Measurements from ENCODE around the gene VAMP1.
A peak's percentile ranks its signal among the peaks of the same experiment; 100 is the strongest.
"Not testable (repeated sequence)": the region's sequence is repeated elsewhere in the genome, so short reads cannot be mapped to it uniquely, and the experiment has no call there.

Gene VAMP1, protein sequence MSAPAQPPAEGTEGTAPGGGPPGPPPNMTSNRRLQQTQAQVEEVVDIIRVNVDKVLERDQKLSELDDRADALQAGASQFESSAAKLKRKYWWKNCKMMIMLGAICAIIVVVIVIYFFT

DNA sequence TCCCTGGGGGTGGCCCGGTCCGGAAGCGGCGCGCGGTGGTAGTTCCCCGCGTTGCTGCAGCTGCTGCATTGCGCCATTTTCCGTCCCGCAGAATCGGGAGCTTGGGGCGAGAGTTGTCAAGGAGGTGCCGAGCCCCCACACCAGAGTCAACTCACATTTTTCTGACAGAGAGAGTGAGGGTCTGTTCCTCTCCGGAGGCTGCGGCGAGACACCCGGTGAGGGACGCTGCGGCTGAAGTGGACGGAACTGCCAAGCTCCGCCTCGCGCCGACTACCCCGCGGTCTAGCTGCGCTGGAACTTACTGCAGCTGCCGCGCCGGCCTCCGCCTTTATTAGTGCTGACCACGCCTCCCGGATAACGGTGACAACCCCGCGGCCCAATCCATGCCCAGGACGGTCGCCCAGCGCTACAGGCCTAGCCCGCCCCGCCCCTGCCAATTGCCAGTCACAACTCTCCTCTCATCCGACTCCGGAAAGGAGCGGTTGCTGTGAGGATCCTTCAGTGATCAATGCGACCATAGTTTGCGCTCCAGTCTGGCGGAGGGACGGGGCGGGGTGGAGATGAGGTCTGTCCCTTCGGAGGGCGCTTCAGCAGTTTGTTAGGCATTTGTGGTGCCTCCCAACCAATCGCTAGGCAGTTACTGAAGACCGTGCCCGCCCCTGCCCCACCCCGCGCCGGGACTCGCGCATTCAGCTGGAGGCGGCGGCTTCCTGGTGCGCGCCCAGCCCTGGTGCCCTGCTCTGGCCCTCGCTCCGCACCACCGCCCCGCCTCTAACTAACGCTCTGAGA, at the start of gene VAMP1:
TSS of gene VAMP1 (minus strand) at position 303 of the 789 bp plus-strand sequence. CDS start at position 157, 146 bp downstream.
- DNase-seq = peak; percentile 98

DNA sequence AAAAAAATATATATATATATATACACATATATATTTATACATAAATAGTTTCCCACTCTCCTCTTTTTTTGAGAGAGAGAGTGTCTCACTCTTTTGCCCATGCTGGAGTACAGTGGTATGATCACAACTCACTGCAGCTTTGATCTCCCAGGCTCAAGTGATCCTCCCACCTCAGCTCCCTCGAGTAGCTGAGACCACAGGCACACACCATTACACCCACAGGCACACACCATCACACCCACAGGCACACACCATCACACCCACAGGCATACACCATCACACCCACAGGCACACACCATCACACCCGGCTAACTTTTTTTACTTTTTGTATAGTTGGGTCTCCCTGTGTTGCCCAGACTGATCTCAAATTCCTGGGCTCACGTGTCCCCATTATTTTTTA, 49.7 kb upstream of the VAMP1 start:
- DNase-seq = no peak

DNA sequence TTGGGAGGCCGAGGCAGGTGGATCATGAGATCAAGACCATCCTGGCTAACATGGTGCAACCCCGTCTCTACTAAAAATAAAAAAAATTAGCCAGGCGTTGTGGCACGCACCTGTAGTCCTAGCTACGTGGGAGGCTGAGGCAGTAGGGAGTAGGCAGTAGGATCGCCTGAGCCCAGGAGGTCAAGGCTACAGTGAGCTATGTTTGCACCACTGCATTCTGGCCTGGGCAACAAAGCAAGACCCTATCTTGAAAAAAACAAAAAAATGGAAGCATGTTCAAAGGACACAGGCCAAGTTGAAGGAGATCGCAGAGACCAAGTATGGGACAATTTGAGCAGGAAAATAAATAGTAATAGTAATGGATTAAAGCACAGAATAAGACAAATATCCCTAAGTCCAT, 37.6 kb upstream of the VAMP1 start:
- no peak for DNase-seq

DNA sequence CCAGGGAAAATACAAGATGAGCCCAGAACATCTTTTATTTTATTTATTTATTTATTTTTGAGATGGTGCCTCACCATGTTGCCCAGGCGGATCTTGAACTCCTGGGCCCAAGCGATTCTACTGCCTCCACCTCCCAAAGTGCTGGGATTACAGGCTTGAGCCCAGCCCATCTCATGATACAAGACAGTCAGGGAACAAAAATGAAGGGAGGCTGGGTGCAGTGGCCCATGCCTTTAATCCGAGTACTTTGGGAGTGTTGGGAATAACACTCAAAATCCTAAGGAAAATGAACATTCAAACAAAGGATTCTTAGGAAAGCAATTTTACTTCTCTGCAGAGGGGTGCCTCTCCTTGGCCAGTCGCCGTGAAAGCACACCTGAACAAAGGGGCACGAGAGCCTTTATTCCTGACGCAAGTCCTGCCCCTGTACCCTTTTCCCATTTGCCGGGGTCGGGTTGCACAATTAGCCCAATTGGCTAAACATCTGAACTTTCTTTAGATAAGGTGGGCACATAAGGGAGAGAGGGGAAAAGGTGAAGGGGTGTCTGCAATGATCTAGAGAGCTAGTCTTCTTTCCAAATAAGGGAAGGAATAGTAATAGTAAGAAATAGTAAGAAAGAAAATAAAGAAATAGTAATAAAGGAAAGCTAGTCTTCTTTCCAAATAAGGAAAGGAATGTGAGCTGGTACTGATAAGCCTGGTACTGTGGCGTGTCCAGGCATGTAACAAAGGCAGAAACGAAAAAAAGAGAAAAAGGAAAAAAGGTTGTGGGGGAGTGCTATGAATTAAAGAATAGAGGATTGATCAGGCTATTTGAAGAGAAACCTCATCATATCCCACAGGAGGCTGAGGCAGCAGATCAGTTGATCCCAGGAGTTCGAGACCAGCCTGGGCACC, 36.9 kb upstream of the VAMP1 start:
- no peak for DNase-seq

DNA sequence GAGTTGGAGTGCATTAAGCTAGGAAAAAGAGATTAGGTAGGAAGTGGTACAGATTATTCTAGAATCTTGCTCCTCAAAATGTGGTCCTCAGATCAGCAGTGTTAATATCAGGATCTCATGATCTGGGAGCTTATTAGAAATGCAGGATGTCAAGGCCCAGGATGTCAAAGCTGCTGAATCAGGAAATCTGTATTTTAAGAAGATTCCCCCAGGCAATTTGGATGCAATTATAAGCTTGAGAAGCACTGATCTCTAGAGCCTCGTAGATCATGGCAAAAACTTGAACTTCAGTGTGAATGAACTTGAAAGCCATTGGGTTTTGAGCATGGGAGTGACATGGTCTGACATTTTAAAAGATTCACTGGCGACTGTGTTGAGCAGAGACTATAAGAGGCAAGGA, 30.0 kb upstream of the VAMP1 start:
- DNase-seq = no peak

DNA sequence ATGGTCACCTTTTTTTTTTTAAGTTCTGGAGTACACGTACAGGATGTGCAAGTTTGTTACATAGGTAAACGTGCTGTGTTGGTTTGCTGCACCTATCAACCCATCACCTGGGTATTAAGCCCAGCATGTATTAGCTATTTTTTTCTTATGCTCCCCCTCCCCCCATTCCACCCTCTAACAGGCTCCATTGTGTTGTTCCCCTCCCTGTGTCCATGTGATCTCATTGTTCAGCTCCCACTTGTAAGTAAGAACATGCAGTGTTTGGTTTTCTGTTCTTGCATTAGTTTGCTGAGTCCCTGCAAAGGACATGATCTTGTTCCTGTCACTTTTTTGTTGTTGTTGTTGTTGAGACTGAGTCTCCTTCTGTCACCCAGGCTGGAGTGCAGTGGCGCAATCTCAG, 26.8 kb upstream of the VAMP1 start:
- not testable (repeated sequence) for DNase-seq

DNA sequence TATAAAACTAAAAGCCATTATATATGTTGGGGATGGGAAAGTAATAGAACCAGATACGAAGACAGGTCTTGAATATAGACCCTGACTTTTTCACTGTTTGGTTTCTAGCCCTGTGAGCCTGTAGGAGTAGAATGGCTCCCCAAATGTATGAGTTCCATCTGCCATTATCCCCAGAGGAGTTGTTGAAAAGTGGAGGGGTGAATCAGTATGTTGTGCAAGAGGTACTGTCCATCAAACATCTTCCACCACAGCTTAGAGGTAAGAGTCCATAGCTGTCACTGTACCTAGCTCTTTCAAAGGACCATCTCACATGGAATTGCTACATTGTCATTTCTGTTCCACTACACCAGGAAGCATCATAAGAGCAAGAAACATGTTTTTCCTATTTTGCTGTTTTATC, 24.5 kb upstream of the VAMP1 start:
- no peak for DNase-seq

DNA sequence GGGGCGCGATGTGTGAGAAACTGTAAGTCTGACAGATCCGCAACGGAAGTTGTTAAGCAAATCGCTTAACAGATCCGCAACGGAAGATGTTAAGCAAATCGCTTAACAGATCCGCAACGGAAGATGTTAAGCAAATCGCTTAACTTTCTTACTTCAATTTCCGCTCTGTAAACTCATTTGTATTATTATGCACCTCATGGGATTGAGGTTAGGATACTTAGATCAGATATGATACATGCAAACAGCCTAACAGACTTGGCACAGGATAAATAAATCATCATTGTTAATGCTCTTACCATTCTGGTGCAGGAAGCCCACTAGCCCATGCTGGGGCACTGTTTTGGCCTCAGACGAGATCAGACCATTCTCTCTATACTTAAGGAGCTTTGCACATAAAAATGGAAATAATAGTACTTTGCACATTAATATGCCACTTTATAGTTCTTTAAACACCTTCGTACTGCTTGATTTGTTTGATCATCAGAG, 23.8 kb upstream of the VAMP1 start:
- DNase-seq = no peak

DNA sequence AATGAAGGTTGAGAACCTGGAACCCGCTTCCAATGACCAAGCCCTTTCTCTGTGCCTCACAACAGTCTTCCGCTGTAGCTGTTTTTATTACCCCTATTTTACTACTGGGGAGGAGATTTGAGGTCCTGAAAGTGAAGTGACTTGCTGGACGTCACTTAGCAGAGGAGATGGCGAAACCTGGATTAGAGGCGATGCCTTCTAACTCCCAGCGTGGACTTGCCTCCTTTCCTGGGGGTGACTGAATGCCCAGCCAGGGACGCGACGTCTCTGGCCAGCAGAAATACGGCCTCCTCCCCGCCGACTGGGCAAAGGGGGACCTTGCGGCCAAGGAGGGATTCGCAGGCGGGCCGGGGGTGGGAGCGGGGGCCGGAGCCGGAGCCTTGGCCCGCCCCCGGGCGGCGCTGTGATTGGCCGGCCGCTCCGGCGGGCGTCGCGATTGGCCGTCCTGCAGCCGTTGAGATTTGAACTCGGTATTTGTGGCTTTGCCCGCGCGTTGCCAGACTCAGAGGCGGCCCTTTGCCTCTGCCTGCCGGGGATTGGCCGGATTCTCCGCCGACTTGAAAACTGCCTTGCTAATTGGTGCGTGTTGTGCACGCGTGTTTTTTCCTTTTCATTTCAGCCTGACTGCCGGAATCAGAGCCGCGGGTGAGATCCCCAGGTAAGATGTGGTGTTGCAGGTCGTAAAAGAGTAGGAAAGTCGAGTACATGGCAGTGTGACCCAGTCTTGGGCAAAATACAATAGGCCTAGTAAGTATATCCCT, 23.2 kb upstream of the VAMP1 start, which contains the start of gene NCAPD2:
TSS of gene NCAPD2 (plus strand) at position 606 of the 761 bp plus-strand sequence. CDS start 997 bp downstream, outside the sequence.
- peak; percentile 95 for DNase-seq

DNA sequence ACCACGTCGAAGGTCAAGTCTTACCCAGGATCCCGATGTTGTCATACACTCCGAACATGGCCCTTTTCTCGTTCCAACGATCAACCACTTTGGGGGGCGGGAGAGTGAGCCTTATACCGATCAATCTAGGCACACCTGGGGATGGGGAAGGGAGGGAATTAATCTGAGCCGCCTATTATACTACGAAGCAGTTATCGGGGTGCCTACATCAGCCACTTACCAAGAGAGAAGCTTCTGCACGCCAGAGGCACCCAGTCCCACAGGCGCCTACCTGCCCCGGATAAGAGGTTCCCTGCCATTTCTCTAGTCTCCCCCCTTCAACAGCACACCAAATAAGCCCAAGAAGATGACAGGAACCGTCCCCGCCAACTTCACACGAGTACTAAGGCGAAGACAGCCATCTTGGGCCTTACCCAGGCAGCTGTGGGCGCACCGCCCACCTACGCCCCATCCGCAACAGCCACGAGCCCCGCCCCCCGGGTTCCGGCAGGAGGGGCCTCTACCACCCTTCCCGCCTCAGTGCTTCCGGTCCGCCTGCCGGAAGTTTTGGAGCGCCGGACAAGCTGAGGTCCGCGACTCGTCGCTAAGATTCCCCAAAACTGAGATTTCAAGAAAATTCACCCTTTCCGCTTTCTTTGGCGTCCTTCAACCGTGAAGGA, 22.5 kb upstream of the VAMP1 start, which contains the start of gene MRPL51:
TSS of gene MRPL51 (minus strand) at position 425 of the 659 bp plus-strand sequence. CDS start at position 299, 126 bp downstream.
- DNase-seq = peak; percentile 97

DNA sequence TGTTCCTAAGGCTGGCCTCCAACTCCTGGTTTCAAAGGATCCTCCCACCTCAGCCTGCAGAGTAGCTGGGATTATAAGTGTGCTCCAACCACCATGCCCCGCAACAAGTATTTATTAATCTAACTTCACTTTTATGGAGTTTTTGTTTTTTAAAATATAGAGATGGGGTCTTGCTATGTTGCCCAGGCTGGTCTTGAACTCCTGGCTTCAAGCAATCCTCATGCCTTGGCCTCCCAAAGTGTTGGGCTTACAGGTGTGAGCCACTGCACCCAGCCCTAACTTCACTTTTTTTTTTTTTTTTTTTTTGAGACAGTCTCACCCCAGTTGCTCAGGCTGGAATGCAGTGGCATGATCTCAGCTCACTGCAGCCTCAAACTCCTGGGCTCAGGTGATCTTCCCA, 20.2 kb upstream of the VAMP1 start:
- not testable (repeated sequence) for DNase-seq

DNA sequence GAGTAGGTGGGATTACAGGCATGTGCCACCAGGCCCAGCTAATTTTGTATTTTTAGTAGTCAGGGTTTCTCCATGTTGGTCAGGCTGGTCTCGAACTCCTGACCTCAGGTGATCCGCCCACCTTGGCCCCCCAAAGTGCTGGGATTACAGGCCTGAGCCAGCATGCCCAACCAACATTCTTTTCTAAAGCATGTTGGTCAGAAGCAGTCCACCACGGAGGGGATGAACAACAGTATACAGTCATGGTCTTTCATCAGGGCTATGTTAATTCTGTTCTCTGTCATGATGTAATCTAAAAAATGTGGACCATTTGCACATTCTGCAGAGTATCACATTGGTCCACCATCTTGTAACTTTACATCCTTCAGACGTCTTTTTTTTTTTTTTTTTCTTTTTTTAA, 19.0 kb upstream of the VAMP1 start:
- DNase-seq = no peak

DNA sequence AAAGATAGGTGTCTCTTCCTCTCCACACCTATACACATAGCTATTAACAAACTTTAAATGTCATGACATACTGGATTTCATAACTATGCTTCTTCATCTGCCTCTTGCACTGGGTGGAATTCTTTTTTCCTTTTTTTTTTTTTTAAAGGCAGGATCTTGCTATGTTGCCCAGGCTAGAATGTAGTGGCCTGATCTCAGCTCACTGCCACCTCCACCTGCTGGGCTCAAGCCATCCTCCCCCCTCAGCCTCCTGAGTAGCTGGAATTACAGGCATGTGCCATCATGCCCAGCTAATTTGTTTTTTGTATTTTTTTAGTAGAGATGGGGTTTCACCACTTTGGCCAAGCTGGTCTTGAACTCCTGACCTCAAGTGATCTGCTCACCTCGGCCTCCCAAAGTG, 17.8 kb upstream of the VAMP1 start:
- no peak for DNase-seq

DNA sequence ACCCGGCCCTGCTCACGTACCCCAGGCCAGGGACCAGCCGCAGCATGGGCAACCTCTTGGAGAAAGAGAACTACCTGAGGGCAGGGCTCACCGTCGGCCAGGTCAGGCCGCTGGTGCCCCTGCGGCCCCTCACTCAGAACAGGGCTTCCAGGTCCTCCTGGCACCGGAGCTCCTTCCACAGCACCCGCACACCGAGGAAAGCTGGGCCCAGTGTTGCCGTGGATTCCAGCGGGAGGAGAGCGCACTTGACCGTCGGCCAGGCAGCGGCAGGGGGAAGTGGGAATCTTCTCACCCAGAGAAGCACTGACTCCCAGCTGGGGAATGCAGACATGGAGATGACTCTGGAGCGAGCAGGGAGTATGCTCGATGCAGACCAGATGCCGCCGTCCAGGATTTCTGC, 7.9 kb upstream of the VAMP1 start:
- DNase-seq = no peak

DNA sequence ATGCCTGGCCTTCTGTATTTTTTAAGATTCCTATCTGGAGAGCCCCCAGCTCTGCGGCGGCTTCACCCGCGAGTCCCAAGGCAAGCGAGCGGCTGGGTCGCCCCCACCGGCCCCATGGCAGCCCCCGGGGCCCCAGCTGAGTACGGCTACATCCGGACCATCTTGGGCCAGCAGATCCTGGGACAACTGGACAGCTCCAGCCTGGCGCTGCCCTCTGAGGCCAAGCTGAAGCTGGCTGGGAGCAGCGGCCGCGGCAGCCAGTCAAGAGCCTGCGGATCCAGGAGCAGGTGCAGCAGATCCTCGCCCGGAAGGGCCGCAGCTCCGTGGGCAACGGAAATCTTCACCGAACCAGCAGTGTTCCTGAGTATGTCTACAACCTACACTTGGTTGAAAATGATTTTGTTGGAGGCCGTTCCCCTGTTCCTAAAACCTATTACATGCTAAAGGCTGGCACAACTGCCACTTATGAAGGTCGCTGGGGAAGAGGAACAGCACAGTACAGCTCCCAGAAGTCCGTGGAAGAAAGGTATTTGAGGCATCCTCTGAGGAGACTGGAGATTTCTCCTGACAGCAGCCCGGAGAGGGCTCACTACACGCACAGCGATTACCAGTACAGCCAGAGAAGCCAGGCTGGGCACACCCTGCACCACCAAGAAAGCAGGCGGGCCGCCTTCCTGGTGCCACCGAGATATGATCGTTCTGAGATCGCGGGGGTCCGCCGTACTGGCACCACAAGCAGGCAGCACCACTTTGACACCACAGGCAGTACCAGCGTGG, 7.3 kb upstream of the VAMP1 start:
- DNase-seq = not testable (repeated sequence)

DNA sequence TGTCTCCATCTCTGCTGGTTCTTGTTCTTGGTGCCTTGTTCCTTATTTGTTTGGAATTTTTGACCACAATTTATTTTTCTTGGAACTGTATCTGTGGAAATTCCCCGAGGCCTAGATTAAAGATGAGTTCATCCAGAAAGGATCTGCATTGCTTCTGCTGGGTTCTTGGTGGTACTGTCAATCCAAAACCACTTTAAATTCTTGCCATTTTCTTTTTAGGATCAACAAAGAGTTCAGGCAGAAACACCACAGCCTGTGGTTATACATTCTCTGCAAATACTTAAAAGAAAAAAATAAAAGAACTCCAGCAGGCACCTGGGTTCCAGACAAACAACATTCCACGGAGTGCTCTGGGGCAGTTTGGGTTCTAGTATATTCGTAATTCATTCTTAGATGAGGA, 6.0 kb upstream of the VAMP1 start:
- DNase-seq = no peak

DNA sequence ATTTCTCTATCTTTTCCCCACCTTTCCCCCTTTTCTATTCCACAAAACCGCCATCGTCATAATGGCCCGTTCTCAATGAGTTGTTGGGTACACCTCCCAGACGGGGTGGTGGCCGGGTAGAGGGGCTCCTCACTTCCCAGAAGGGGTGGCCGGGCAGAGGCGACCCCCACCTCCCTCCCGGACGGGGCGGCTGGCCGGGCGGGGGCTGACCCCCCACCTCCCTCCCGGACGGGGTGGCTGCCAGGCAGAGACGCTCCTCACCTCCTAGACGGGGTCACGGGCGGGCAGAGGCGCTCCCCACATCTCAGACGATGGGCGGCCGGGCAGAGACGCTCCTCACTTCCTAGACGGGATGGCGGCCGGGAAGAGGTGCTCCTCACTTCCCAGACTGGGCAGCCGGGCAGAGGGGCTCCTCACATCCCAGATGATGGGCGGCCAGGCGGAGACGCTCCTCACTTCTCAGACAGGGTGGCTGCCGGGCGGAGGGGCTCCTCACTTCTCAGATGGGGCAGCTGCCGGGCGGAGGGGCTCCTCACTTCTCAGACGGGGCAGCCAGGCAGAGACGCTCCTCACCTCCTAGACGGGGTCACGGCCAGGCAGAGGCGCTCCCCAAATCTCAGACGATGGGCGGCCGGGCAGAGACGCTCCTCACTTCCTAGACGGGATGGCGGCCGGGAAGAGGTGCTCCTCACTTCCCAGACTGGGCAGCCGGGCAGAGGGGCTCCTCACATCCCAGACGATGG, 4.9 kb upstream of the VAMP1 start:
- not testable (repeated sequence) for DNase-seq

DNA sequence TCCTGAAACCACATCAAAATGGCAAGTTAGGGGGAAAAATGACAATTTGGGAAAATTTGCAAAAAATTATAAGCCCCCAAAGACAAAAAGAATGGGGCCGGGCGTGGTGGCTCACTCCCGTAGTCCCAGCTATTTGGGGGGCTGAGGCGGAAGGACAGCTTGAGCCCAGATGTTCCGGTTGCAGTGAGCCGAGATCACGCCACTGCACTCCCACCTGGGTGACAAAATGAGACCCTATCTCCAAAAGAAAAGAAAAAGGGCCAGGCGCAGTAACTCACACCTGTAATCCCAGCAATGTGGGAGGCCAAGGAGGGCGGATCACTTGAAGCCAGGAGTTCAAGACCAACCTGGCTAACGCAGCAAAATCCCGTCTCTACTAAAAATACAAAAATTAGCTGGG, 2.0 kb upstream of the VAMP1 start:
- no peak for DNase-seq

DNA sequence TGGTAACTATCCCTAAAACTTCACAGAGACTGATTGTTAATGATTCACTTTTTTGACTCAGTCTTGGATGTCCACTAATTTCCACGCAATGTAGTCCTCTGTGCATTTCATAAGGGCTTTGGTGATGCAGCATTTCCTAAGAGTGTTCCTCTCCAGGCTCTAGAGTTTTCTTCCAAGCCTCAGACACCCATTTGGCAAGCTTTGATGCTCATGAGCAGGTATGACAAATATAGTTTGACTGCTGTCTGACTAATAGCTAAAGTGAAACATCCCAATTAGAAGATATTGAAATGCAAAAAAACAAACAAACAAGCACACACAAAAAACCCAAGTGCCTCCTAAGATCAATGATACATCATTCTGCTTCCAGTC, 1.5 kb upstream of the VAMP1 start:
- no peak for DNase-seq

DNA sequence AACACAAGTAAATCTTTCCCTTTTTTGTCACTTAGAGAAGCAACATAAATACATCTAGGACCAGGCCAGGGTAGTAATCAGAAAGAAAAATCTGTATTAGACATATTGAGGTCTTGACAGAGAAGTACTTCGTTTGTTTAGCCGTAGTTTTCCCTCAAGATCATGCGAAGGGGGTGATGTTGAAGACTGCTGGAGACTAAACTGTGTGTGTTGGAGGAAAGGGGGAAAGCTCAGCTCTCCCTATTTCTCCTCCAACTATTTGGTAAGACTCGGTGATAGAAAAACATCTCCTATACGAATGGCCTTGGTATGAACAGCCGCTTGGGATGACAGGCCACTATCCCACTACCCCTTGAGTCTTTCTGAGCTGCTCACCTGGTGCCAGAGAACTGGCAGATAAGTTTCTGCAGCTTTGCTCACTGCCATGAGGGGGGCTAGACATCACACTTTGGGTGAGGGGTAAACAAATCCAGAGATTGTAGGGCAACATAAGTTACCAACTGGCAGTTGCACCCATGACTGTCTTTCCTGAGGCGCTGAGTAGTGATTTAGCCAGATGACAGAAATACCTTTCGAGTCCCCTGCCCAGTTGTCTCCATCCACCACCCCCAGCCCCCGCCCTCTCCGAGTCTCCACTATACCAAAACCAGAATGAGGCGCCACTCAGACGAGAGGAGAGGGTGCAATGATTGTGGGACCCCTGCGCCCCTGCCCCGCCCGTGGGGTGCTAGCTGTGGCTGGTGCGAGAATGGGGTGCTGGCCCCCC, 685 bp downstream of the VAMP1 start:
- DNase-seq = peak; percentile 12

Measured in retina (tissue), 1 donor.